Caki2 (cell line): ENCODE measurements around the gene ZSCAN12. TPM values are rescaled to one million over a fixed set of nuclear protein-coding genes. Genes with fewer than 3 reads are reported as not detected.
"Not testable (repeated sequence)": the region's sequence is repeated elsewhere in the genome, so short reads cannot be mapped to it uniquely, and the experiment has no call there.

ENCODE experiments used
- DNase-seq: peaks from one replicate; pipeline ENCODE4 v3.0.0-alpha.2; 2015; ENCODE audit warnings: low read depth
- in situ Hi-C: cut with HindIII; loops from 2 replicates; pipeline ENCODE4 v1.10.0; 2016; ENCODE audit warnings: low sequenced_read_pairs, low pct_unique_long_range_greater_than_20kb, mixed read lengths
- total RNA-seq: library from RNA; depleted of rRNA; stranded (reverse); fragments of >200 nt; shearing (Covaris generic); gene quantifications from 2 replicates; pipeline ENCODE4 v1.2.3, GENCODE V29; 2014; ENCODE audit warnings: low replicate concordance

The ZSCAN12 gene
- total RNA-seq, 1 experiment from 2014 or later: 6.9 TPM

DNA sequence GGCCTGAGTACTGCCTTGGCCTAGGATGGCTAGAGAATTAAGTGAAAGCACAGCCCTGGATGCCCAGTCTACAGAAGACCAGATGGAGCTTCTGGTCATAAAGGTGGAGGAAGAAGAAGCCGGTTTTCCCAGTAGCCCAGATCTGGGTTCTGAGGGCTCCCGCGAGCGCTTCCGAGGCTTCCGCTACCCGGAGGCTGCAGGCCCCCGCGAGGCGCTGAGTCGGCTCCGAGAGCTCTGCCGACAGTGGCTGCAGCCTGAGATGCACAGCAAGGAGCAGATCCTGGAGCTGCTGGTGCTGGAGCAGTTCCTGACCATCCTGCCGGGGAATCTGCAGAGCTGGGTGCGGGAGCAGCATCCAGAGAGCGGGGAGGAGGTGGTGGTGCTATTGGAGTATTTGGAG lies 40.0 kb downstream of the ZSCAN12 start:
- in situ Hi-C loops: not testable (repeated sequence)

DNA sequence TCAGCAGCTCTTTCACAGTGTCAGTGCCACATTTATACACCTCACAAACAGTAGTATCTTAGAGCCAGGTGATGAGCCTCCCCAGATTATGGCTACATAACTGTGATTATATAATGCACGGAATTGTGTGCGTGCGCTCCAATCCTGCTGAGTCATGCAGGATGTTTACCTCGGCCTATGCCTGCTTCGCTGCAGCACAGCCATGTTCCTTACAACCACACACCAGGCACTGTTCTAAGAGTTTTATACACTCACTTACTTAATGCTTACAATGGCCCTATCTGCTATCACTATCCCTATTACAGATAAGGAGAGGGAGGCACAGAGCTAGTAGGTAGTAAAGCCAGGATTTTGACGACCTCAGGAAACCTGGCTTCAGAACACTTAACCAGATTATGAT lies 42.5 kb downstream of the ZSCAN12 start:
- in situ Hi-C loops: no loop called here
- no peak for DNase-seq

More for the DNA sequence above, 40.0 kb downstream of the ZSCAN12 start:
- not testable (repeated sequence) for DNase-seq

- no peak for DNase-seq
- in situ Hi-C loops: no loop called here
These were observed 42.9 kb downstream of the ZSCAN12 start for GRCh38 chr6:28356666-28357020.

DNA sequence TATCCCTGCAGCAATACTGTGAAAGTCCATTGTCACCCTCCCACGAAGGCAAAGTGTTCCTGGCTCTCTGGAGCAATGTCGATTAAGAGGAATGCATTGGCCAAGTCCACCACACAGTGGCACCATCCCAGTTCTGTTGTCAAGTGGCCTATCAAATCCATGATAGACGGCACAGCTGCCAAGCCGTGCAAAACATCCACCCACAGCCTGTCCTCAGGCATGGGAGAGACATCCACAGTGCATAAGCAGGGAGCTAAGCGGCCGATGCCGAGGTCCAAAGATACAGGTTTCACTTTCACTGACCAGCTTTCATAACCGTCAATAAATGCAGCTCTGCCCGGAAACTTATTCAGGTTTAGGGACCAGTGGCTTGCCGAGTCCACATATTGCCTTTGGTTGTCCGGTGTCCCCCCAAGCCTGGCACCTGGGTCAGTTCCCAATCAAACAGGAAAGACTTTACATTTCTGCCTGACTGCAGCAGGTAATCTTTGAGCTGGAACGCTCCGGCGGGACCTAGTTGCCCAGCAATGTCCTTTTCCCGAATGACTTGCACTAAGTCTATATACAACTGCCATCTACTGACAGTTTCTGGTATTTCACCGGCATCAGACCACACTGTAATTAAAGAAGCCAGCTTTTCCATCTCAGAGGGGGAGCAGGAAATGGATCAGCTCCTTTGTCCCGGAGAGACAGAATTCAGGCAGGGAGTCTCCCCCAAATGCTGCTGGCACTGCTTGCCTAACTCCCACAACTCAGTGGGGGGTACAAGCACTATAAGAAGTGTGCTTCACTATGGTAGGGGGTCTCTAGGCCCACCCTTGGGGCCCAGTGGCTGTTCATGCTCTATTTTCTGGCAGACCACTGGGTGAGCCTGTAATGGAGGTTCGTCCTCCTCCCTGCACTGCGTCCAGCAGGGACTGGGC lies 43.5 kb downstream of the ZSCAN12 start:
- in situ Hi-C loops: no loop called here
- peak; percentile 92 for DNase-seq

- peak; percentile 26 for DNase-seq
- in situ Hi-C loops: no loop called here
These were observed 44.6 kb downstream of the ZSCAN12 start for GRCh38 chr6:28354688-28355554.

DNA sequence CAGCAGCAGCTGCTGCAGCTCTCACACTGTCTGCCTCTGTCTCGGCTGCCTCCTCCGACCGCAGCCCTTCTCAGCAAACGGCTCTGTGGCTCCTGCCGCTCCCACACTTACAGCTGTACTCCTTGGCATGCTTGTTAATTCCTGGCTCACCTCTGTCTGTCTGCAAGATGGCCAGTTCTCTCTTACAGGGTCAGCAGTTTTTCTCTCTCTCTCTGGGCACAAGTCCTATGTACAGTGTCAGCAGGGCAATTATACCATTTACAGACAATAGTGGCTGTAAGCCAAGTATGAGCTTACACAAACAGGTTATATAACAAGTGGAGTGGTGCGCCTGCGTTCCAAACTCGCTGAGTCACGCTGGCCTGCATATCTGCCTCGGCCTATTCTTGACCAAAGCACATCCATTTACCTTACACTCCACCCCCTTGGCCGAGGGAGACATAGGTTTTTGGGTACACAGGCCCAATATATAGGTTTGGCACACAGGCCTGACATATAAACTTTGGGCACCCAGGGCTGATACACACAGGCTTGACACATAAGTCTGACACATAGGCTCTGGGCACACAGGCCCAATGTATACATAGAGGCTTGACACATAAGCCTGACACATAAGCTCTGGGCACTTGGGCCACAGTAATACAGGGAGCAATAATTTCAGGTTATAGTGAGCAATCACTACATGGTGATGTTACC lies 45.4 kb downstream of the ZSCAN12 start:
- DNase-seq: peak; percentile 86
- in situ Hi-C loops: no loop called here

GRCh38 chr6:28353356-28353755 lies 46.2 kb downstream of the ZSCAN12 start:
- in situ Hi-C loops: no loop called here
- DNase-seq: peak; percentile 29

DNA sequence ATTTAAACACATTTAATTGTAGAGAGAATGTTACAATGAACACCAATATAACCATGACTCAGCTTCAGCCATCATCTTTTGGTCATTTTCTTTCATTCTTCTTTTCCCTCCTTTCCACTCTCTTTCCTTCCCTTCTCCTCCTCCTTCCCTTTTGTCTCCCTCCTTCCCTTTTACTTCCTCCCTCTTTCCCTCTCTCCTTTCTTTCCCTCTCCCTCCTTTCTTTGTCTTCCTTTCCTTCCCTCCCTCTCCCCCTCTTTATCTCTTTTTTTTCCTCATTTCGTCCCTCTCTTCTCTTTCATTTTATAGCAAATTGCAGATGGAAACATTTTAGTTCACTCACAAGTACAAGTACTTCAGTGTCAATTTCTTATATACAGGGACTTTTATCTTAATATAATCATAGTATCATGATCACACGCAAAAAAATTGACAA lies 48.0 kb downstream of the ZSCAN12 start:
- in situ Hi-C loops: no loop called here
- DNase-seq: peak; percentile 43

DNA sequence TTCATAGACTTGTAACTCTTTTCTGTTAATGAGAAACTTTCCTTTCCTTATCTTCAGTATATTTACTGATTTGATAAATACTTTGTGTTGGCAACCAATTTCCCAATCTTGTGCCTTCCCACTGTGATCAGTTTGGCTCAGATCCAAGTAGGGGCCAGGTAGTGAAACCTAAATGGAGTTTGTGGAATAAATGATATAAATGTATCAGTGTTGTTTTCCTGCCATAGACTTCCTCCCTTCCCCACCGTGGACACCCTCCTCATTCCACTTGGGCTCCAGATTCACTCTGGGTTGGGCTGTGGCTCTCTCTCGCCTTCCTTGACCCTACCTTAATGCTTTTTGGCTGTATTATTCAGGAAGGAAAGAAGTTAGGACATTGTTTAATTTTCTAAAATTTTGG lies 48.5 kb downstream of the ZSCAN12 start:
- in situ Hi-C loops: no loop called here
- DNase-seq: peak; percentile 47

GRCh38 chr6:28349892-28350737 lies 49.4 kb downstream of the ZSCAN12 start, which contains the start of gene ZKSCAN3:
ZKSCAN3 (plus strand) TSS chr6:28349947; CDS start chr6:28359587, 9,640 bp downstream.
- DNase-seq: peak; percentile 86
- in situ Hi-C loops: no loop called here

DNA sequence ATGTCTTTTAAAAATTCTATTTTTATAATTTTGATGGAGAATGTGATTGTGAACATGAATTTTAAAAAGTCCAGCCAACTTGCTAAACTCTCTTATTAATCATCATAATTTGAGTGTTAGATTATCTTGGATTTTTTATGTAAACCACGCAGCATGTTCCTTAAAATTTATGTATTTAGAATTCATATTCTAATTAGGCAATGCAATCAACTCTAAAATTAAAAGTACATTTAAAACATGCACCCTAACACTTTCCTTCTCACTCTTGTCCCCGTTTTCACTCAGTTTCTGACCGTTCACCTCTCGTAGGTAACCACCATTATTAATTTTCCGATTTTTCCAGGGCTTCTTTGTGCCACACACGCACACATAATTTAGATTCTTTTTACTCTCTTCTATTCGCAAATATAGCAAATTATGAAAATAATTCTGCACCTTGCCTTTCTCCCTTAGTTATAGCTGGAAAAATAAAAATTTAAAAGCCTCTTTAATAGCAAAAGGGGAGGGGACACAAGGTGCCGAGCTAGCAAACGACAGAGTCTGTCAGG lies 50.1 kb downstream of the ZSCAN12 start:
- in situ Hi-C loops: no loop called here
- no peak for DNase-seq

DNA sequence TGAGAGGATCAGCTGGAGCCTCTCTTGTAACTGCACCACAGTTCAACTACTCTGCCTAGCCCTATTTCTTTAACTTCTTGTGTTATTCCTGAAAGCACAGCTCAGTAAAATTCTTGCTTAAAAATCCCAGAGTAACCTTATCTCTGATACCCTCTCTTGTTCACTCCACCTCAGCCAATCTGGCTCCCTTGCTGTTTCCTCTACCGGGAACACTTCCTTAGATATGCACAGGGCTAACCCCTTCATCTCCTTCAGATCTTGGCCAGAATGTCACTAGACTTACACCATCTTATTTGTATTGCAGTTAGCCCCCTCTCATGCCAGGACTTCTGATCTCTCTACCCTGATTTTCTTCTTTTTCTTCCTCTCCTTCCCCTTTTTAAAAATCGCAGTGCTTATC lies 52.4 kb downstream of the ZSCAN12 start:
- in situ Hi-C loops: no loop called here
- no peak for DNase-seq

GRCh38 chr6:28345201-28345600 lies 54.3 kb downstream of the ZSCAN12 start:
- in situ Hi-C loops: no loop called here
- no peak for DNase-seq

DNA sequence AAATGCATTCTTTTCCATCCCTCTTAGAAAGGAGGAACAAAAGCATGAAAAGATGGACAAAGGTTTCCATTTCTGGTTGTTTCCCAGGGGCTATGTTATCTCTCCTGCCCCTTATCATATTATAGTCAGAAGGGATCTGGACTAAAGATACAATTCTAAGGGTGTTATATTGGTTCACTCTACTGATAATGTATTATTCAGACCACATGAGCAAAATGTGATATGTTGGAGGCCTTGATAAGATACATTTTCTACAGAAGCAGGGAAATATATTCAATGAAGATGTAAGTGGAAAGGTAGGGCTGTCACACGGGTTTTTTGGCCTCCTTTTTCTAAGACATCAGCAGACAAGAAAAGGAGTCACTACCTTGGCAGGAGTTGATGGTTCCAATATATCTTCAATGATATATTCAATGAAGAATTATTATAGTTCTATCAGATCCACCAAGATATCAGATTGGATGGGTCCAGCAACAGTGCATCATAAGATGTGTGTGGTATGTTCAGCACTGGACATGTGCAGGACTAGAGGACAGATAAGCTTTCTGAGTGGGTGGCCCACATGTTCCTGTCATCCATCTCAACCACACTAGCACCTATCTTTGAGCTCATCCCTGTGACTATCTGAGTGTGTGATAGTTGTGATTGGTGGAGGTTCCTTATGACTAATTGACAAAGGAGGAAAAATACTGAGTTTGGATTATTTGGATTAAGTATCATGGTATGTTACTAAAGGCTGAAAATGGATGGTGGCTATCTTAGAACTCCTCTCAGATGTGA lies 55.5 kb downstream of the ZSCAN12 start:
- in situ Hi-C loops: no loop called here
- no peak for DNase-seq

- no peak for DNase-seq
- in situ Hi-C loops: no loop called here
These were observed 59.0 kb downstream of the ZSCAN12 start for GRCh38 chr6:28340310-28341095.

- DNase-seq: no peak
- in situ Hi-C loops: no loop called here
These were observed 62.4 kb downstream of the ZSCAN12 start for GRCh38 chr6:28337121-28337520.
